Trophoblast cell (in vitro differentiated cells and primary cell): ENCODE measurements around the gene PCDHGB7. TPM values are rescaled to one million over a fixed set of nuclear protein-coding genes. Genes with fewer than 3 reads are reported as not detected.
"Not testable (repeated sequence)": the region's sequence is repeated elsewhere in the genome, so short reads cannot be mapped to it uniquely, and the experiment has no call there.

ENCODE experiments used
- DNase-seq, 2 donors: peaks; one replicate each; pipeline ENCODE4 v3.0.0-alpha.2; 2016
- H2AFZ ChIP-seq: 2 replicates; pipeline ENCODE4 v1.6.1; 2013; ENCODE audit warnings: low read length, moderate library complexity, mild to moderate bottlenecking; ENCODE audit not compliant: insufficient read depth, poor library complexity
- H2AK5ac ChIP-seq: 2 replicates; pipeline ENCODE4 v1.6.1; 2013; ENCODE audit warnings: mild to moderate bottlenecking, low read length
- H2BK120ac ChIP-seq: 2 replicates; pipeline ENCODE4 v1.6.1; 2013; ENCODE audit warnings: low read length, mild to moderate bottlenecking, moderate library complexity; ENCODE audit not compliant: insufficient read depth, poor library complexity
- H2BK12ac ChIP-seq: 2 replicates; pipeline ENCODE4 v1.6.1; 2013; ENCODE audit warnings: mild to moderate bottlenecking, low read length, moderate library complexity
- H2BK5ac ChIP-seq: 2 replicates; pipeline ENCODE4 v1.6.1; 2013; ENCODE audit warnings: low read length, low read depth, moderate library complexity, mild to moderate bottlenecking; ENCODE audit not compliant: poor library complexity
- H3K14ac ChIP-seq: 2 replicates; pipeline ENCODE4 v1.6.1; 2013; ENCODE audit warnings: mild to moderate bottlenecking, low read length
- H3K18ac ChIP-seq: 2 replicates; pipeline ENCODE4 v1.6.1; 2013; ENCODE audit warnings: mild to moderate bottlenecking, low read length
- H3K23ac ChIP-seq: 2 replicates; pipeline ENCODE4 v1.6.1; 2013; ENCODE audit warnings: low read length
- H3K27ac ChIP-seq: 2 replicates; pipeline ENCODE4 v1.5.1; 2013; ENCODE audit warnings: low read depth, mild to moderate bottlenecking, inconsistent platforms, low read length, moderate library complexity
- H3K27me3 ChIP-seq: 2 replicates; pipeline ENCODE4 v1.6.1; 2013; ENCODE audit warnings: inconsistent platforms, mild to moderate bottlenecking, low read length, moderate library complexity; ENCODE audit not compliant: insufficient read depth
- H3K36me3 ChIP-seq, 2 experiments: 1 replicate in 1 of 2; 2 replicates in 1 of 2; pipeline ENCODE4 v1.6.1; 2013; ENCODE audit warnings: low read length in 2 of 2, mild to moderate bottlenecking in 2 of 2, moderate library complexity in 1 of 2; ENCODE audit not compliant: insufficient read depth in 2 of 2, control insufficient read depth in 1 of 2
- H3K4ac ChIP-seq: 2 replicates; pipeline ENCODE4 v1.6.1; 2013; ENCODE audit warnings: low read depth, mild to moderate bottlenecking, low read length, moderate library complexity
- H3K4me1 ChIP-seq, 2 experiments: 1 replicate in 1 of 2; 2 replicates in 1 of 2; pipeline ENCODE4 v1.6.1; 2013; ENCODE audit warnings: low read length in 2 of 2, mild to moderate bottlenecking in 2 of 2, moderate library complexity in 1 of 2; ENCODE audit not compliant: insufficient read depth in 2 of 2, control insufficient read depth in 1 of 2
- H3K4me2 ChIP-seq: 2 replicates; pipeline ENCODE4 v1.6.1; 2013; ENCODE audit warnings: inconsistent platforms, mild to moderate bottlenecking, low read length, moderate library complexity
- H3K4me3 ChIP-seq: 2 replicates; pipeline ENCODE4 v1.5.1; 2013; ENCODE audit warnings: mild to moderate bottlenecking, low read depth, low read length, inconsistent platforms
- H3K79me1 ChIP-seq: one replicate; pipeline ENCODE4 v1.6.1; 2013; ENCODE audit warnings: low read length
- H3K79me2 ChIP-seq: 2 replicates; pipeline ENCODE4 v1.6.1; 2013; ENCODE audit warnings: low read length, mild to moderate bottlenecking; ENCODE audit not compliant: control insufficient read depth, insufficient read depth, poor library complexity
- H3K9ac ChIP-seq: 2 replicates; pipeline ENCODE4 v1.6.1; 2013; ENCODE audit warnings: mild to moderate bottlenecking, low read length
- H3K9me3 ChIP-seq: 2 replicates; pipeline ENCODE4 v1.6.1; 2013; ENCODE audit warnings: low read depth, mild to moderate bottlenecking, control low read depth, inconsistent platforms, low read length; ENCODE audit not compliant: insufficient read depth
- H4K12ac ChIP-seq: 2 replicates; pipeline ENCODE4 v1.6.1; 2013; ENCODE audit warnings: low read depth, mild to moderate bottlenecking, low read length, moderate library complexity
- H4K8ac ChIP-seq: 2 replicates; pipeline ENCODE4 v1.6.1; 2013; ENCODE audit warnings: low read depth, mild to moderate bottlenecking, low read length, moderate library complexity
- H4K91ac ChIP-seq: one replicate; pipeline ENCODE4 v1.6.1; 2013; ENCODE audit warnings: low read depth, mild to moderate bottlenecking, low read length, moderate library complexity
- WGBS: extraction: QIAGEN DNeasy Blood & Tissue Kit; methylation state at CpG from one replicate; pipeline ENCODE4 v1.1.7; 2013; ENCODE audit warnings: missing lambda C conversion rate; ENCODE audit not compliant: insufficient read length, insufficient coverage; ENCODE audit errors: extremely low coverage; 5-methylcytosine and 5-hydroxymethylcytosine counted together
- polyA plus RNA-seq: library from polyadenylated mRNA; stranded (reverse); fragments of 200-250 nt; gene quantifications from 2 replicates; pipeline ENCODE4 v1.2.3, GENCODE V29; 2013

Gene PCDHGB7
- polyA plus RNA-seq: 45.9 TPM in 2 replicates

GRCh38 chr5:141417494-141418172 is at the start of gene PCDHGB7:
PCDHGB7 (plus strand) TSS chr5:141417677; CDS start chr5:141417860, 183 bp downstream.
- H3K79me1 ChIP-seq, H2BK12ac ChIP-seq, H3K79me2 ChIP-seq, H3K4me1 ChIP-seq, H3K23ac ChIP-seq, H3K27me3 ChIP-seq, H2AK5ac ChIP-seq, H3K9ac ChIP-seq: not testable (repeated sequence)
- DNase-seq: peak; percentile 25 to 64
- Histone ChIP-seq H2BK120ac (peak within 1 kb of the TSS; percentile 78), H4K8ac (peak within 1 kb of the TSS; percentile 78), H3K4ac (peak within 1 kb of the TSS; percentile 43), H3K4me2 (peak within 1 kb of the TSS; percentile 69), H2AFZ (peak within 1 kb of the TSS; percentile 97), H3K36me3 (peaks cover 36 to 41% of the 10 kb centered on the region in 2 experiments), H3K18ac (peak within 1 kb of the TSS; percentile 90), H3K4me3 (peak within 1 kb of the TSS; percentile 71), H4K91ac (peak within 1 kb of the TSS; percentile 85), H3K14ac (peak within 1 kb of the TSS; percentile 88), H3K27ac (peak within 1 kb of the TSS; percentile 27), H4K12ac (peak within 1 kb of the TSS; percentile 89), H3K9me3 (peaks cover 39% of the 10 kb centered on the region), H2BK5ac (peak within 1 kb of the TSS; percentile 57)
- no CpG with 5 or more reads among the region's 47 CpGs for WGBS

GRCh38 chr5:141369994-141370848 is 47.3 kb upstream of the PCDHGB7 start, which contains the start of gene PCDHGB3:
PCDHGB3 (plus strand) TSS chr5:141370242; CDS start chr5:141370395, 153 bp downstream.
- Histone ChIP-seq H4K91ac (no peak within 1 kb of the TSS), H3K36me3 (peaks cover 2 to 3% of the 10 kb centered on the region in 2 experiments), H2AFZ (no peak within 1 kb of the TSS), H3K4ac (no peak within 1 kb of the TSS), H2BK120ac (no peak within 1 kb of the TSS), H3K27me3 (no peaks in the 10 kb centered on the region), H3K79me2 (no peaks in the 10 kb centered on the region), H3K9ac (no peak within 1 kb of the TSS), H3K23ac (no peak within 1 kb of the TSS), H3K27ac (no peak within 1 kb of the TSS), H3K9me3 (peaks cover 38% of the 10 kb centered on the region), H3K4me1 (no peaks in the 10 kb centered on the region), H2BK12ac (no peak within 1 kb of the TSS), H3K18ac (no peak within 1 kb of the TSS), H4K12ac (no peak within 1 kb of the TSS), H4K8ac (no peak within 1 kb of the TSS), H3K14ac (no peak within 1 kb of the TSS), H3K4me3 (no peak within 1 kb of the TSS), H3K4me2 (no peak within 1 kb of the TSS), H2AK5ac (no peak within 1 kb of the TSS), H3K79me1 (no peaks in the 10 kb centered on the region), H2BK5ac (no peak within 1 kb of the TSS)
- DNase-seq: no peak
- WGBS: no CpG with 5 or more reads among the region's 32 CpGs

DNA sequence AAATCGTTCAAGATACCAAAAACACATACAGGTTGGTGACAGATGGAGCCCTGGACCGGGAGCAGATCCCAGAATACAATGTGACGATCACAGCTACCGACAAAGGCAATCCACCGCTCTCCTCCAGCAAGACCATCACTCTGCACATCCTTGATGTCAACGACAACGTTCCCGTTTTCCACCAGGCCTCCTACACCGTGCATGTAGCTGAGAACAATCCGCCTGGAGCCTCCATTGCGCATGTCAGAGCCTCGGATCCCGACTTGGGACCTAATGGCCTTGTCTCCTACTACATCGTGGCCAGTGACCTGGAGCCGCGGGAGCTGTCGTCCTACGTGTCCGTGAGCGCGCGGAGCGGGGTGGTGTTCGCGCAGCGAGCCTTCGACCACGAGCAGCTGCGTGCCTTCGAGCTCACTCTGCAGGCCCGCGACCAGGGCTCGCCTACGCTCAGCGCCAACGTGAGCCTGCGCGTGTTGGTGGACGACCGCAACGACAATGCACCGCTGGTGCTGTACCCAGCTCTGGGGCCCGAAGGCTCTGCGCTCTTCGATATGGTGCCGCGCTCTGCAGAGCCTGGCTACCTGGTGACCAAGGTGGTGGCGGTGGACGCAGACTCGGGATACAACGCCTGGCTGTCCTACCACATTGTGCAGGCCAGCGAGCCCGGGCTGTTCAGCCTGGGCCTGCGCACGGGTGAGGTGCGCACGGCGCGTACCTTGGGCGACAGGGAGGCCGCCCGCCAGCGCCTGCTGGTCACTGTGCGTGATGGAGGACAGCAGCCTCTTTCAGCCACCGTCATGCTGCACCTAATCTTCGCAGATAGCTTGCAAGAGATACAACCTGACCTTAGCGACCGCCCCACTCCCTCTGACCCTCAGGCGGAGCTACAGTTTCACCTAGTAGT is 45.7 kb upstream of the PCDHGB7 start:
- Histone ChIP-seq H4K12ac (no peak overlapping the region), H2AK5ac (no peak overlapping the region), H4K91ac (no peak overlapping the region), H2AFZ (no peak overlapping the region), H3K79me1 (no peaks in the 10 kb centered on the region), H3K79me2 (no peaks in the 10 kb centered on the region), H3K9me3 (peaks cover 36% of the 10 kb centered on the region), H2BK120ac (no peak overlapping the region), H2BK5ac (no peak overlapping the region), H3K27ac (no peak overlapping the region), H4K8ac (no peak overlapping the region), H3K4ac (no peak overlapping the region), H3K4me1 (no peaks in the 10 kb centered on the region), H3K9ac (no peak overlapping the region), H2BK12ac (no peak overlapping the region), H3K18ac (no peak overlapping the region), H3K23ac (no peak overlapping the region), H3K14ac (no peak overlapping the region), H3K27me3 (no peaks in the 10 kb centered on the region), H3K4me2 (no peak overlapping the region), H3K4me3 (peak overlapping the region; percentile 13), H3K36me3 (peaks cover 2 to 3% of the 10 kb centered on the region in 2 experiments)
- DNase-seq: no peak
- no CpG with 5 or more reads among the region's 69 CpGs for WGBS
